GM21526 (cell line): Measurements from ENCODE around the gene SOHLH2.

Experiments
- ATAC-seq: cut with Tn5 transposase; IDR thresholded peaks from one replicate; pipeline ENCODE4 v1.9.1; 2021; ENCODE audit warnings: moderate library complexity; ENCODE audit not compliant: unreplicated experiment, low FRiP score

SOHLH2 gene, protein sequence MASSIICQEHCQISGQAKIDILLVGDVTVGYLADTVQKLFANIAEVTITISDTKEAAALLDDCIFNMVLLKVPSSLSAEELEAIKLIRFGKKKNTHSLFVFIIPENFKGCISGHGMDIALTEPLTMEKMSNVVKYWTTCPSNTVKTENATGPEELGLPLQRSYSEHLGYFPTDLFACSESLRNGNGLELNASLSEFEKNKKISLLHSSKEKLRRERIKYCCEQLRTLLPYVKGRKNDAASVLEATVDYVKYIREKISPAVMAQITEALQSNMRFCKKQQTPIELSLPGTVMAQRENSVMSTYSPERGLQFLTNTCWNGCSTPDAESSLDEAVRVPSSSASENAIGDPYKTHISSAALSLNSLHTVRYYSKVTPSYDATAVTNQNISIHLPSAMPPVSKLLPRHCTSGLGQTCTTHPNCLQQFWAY

DNA sequence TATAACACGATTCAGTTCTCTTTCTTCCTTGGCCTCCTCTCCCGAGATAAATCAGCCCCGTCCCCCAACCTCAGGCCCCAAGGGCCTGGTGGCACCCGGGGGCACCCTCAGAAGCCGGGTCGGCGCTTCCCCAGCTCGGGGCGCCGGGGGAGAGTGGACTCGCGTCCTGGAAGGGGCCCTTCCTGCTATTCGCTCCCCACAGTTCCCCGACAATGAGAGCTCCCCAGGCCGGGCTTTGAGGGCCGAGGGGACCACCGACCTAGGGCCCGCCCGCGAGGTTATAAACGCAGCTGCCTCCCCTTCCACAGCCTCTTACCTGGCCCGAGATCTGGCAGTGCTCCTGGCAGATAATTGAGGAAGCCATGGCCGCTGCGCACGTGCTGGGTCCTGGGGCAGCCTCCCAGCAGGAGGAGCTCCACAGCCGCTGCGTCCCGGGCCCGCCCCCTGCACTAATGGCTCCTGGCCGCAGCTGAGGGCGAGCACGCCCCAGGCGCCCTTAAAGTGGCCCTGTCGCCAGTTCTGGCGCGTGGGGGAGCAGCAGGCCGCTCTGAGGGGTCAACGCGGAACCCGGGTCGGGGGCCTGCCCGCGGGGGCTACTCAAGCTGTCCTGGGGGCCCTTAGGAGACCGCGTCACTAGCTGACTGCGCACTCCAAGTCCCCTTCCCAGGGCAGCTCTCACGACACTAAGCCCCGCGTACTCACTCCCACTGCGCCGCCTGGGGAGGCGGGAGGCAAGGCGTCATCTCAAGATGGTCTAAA is at the start of gene SOHLH2:
TSS of gene SOHLH2 (minus strand) at position 394 of the 759 bp plus-strand sequence. CDS start at position 364, 30 bp downstream.
- ATAC-seq: no peak

DNA sequence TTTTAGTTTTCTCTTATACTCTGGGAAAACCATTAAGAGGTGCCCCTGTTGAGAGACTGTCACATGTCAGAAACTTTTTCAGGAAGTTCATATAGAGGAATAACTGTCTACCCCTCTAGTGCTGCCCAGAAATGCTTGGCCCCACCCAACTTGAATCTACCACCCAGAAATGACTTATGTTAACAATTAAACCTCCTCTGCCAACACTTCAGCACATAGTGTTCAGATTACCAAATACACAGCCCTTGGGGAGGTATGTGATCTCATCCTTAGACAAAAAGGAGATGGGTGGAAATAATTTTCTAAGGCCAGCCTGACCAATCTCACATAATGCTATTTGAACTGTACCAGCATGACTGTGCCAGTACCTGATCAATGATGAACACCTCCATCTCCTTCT is 47.6 kb upstream of the SOHLH2 start:
- ATAC-seq: no peak

DNA sequence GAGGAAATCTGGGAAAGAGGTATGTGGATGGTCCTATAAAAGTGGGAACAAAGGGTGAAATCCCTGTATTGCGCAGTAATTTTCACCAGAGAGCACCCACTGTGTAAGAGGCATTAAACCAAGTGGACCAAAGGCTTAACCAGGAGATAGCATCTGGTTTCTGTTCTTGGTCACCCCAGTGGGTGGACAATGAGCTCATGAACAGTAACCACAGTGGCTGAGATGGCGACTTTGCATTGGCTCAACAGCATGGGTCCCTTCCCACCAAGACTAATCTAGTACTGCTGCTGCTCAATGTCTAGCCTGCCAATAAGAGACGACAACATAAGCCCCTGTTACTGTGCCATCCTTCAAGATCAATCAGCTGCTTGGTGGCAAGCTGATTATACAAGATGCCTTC is 46.7 kb upstream of the SOHLH2 start:
- no peak for ATAC-seq

DNA sequence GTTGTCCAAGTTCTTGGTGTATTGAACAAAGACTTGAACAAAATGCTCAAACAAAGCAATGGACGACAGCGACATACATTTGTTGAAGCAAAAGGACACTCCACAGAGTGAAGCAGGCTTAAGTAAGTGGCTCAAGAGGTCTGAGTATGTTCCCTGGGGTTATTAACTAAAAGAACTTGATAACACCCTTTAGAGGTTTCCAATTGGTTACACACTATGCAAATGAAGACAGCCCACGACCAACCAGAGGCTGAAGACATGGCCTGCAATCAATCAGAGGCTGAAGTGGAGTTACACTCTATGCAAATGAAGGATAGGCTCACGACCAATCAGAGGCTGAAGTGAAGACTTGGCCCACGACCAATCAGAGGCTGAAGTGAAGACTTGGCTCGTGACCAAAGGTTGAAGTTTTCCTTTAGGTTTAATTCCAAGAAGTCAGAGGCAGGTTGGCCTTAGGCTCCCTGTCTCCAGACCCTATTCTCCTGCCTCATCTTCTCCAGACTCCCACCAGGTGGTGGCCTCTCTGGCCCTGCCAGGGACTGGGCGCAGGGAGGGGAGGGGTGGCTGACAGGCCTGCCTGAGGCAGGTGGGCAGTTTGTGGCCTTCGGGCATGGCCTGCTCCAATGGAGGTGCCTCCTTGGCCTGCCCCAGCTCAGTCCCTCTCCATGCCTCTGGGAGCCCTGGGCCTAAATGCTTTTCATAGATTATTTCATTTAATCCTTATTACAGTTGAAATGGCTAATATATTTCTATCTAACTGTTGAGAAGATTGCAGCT is 45.2 kb upstream of the SOHLH2 start:
- ATAC-seq: no peak

DNA sequence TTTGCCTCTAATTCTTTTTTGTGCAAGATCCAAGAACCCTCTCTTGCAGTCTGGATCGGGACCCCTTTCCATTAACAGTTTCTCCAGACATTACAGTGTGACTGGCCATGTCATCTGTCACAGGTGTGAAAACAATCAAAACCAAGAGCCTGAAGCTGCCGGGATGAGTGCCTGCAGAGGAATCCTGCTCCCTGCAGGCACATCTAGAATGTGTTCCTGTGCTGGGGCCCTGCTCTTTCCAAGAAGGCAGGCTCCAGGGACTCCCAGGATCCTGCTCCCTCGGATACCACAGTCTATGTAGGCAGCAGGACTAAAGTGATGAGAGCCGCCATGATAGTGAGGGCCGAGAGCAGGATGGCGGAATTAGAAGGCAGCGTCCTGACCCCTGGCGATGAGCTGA is 44.5 kb upstream of the SOHLH2 start:
- no peak for ATAC-seq

DNA sequence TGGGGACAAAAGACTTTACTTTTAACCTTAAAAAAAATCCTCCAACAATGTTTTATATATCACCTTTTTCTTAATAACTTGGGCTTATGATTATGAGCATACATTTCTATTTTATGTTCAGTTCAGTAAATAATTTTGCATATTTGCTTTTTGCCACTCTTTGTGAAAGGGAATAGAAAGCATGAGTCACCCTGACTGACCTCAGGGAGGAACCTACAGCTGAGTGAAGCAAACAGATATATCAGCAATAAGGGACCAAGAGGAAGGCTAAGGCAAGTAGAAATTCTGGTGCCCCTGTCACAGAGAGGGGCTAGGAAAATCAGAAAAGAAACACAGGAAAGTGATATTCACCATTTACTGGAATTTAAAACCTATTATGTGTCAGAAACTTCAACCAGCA is 37.2 kb upstream of the SOHLH2 start:
- ATAC-seq: no peak

DNA sequence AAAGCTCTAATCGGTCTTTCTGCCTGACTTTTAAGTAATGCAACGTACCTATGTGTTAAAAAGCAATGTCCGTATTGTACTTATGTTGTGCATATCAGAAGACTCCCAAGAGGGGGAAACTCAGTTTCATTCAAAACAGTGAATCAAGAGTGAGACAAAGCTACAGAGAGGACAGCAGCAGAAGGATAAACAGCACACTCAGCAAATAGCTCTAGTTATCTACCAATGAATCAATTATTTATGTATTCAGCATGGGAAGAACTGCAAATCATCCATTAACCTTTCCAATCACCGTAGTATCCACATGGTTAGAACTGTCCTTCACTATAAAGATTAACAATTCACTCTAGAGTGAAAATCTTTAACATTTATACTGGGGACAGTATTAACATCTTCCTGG is 36.7 kb upstream of the SOHLH2 start:
- ATAC-seq: no peak

DNA sequence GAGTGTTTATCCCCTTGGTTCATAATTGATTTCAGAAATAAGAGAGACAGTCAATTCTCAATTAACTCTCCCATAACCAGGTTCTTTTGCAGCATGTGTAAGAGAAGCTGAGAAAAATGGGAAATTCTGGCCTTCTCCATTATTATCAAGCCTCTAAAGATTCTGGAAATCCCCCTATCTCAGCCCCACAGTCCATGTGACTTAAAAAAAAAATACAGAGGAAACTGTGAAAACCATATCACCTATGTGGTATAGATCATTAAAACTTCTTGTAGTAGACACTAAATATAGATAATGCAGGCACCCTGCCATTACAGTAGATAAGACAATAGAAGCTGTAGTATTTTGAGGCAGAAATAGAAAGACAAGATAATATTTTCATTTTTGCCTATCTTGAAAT is 34.3 kb upstream of the SOHLH2 start:
- no peak for ATAC-seq

DNA sequence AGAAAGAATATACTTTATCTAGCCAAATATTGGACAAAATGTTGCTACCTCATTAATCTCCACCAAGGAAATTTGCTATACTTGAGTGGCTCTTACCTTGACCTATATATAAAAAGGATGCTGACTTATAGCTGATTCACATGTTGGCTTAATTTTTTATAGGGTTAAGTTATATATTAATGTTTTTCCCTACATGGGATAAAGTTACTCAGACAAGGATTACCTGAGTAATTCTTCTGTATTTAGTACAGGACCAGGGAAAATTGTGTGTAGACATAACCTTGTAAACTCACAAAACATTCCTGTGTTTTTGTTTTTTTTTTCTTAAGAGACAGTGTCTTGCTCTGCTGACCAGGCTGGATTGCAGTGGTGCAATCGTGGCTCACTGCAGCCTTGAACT is 30.6 kb upstream of the SOHLH2 start:
- no peak for ATAC-seq

DNA sequence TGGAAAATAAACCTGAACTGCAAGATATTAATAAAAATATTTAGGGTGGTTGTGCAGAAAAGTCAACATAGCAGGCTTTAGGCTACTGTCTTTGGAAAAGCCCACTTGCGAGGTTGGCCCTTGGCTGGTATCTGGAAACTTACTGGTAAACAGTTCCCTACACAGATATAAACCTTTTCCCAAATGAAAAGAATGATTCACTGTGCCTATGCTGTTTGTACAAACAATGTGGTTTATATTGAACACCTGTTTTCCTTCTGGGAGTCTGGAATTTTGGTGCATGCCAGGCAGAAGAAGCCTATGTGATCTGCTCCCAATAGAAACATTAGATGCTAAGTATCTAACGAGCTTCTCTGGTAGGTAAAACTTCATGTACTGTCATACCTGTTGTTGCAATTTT is 29.7 kb upstream of the SOHLH2 start:
- no peak for ATAC-seq

DNA sequence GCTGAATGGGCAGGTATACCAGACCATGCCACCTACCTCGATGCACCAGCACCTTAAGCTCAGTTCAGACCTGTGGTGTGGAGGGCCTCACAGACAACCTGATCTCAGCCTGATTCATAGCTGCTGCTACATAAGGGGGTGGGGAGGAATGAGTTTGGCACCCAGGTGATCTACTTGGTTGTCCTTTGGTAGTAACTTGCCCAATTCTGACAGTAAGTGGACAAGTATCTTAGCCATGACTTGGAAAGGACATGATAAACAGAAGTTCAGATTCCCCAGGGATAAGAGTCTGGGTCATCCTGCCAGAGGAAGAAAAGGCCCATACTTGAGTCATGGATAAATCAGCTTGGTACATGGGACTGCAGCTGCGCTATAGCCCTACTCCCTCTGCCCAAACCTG is 28.4 kb upstream of the SOHLH2 start:
- no peak for ATAC-seq

DNA sequence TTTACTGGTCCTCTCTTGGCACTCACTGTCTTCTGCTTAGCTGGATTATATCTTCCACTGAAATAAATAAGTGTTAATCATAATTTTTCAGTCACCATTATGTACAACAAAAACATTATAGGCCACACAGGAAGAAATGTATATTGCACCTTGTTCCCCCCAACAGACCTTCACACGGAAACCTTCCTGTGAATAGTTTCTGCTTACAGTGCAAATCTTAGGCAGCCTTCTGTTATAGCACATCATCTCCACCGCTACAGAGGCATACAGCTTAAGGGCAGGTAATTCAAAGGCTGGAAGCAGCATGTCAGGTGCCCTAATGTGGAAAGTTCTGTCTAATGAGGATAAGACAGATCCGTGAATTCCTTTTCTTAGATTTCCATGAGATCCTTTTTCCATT is 16.9 kb upstream of the SOHLH2 start:
- no peak for ATAC-seq

DNA sequence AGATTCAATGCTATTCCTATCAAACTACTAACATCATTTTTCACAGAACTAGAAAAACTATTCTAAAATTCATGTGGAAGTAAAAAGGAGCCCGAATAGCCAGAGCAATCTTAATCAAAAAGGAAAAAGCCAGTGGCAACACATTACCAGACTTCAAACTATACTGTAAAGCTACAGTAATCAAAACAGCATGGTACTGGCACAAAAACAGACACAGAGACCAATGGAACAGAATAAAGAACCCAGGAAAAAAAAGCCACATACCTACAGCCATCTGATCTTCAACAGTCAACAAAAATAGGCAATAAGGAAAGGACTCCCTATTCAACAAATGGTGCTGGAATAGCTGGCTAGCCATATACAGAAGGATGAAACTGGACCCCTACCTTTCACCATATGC is 10.4 kb upstream of the SOHLH2 start:
- ATAC-seq: no peak

DNA sequence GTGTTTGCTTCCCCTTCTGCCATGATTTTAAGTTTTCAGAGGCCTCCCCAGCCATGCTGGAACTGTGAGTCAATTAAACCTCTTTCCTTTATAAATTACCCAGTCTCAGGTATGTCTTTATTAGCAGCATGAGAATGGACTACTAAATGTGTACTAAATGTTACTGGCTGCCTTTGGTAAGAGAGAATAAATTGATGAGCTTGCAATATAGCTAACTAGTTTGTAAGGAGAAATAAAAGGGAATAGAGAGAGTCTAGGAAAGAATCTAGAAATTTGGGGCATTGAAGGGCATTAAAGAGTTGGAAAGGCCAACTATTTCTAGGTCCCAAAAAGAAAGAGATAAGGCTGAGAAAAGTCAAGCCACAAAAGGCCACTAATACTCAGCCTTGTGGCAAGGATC is 5.5 kb upstream of the SOHLH2 start:
- ATAC-seq: no peak

DNA sequence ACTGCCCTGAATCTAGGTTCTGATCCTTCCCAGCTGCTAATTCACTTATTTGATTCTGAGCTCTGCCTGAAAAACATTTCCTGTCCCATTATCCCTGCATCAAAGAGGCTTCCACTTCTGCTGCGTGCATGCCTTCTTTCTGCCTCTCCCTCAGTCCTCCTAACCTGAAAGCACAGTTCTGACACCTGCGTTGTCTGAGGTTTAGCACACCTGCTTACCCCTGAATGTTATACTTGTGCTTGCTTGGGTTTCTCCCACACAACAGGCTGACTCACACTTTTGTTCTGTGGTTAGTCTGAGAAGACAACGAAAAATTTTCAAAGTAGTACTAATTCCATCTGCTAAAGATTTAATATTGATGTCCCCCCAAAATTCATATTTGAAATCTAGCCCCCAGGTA is 3.1 kb upstream of the SOHLH2 start:
- ATAC-seq: no peak

DNA sequence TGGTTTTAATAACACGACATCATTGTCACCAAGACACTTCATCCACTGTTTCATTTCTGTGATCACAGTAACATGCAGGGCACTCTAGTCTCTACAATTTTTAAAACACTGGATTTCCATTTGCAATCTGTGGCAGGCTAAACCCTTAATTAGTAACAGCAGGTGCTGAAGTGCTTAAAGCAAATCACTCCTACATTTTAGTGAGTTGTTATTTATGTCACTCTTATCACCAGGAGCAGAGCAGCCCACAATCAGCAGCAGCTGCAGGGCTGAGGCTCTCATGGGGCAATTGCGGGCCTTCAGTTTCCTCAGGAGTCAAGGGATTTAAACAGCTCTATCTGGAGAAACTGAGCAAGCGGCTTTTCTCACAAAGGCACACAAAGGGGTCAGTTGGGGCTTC is 1.6 kb downstream of the SOHLH2 start:
- ATAC-seq: no peak

DNA sequence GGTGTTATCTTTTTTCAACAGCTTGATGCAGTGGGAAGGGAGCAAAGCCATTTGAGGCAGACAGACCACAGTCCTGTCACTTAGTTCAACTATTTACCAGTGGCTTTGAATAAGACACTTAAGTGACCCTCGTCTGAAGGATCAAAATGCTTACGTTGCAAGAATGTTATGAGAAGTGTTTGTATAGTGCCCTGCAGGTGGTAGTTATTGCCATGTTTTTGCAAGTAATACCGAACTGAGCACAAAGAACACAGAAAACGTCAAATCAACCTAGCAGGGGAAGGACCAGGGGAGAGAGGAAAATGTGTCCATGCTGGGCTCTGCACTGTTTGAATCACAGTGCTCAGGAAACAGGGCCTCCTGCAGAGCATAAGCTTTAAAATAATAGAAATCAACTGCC is 2.8 kb downstream of the SOHLH2 start:
- ATAC-seq: no peak

DNA sequence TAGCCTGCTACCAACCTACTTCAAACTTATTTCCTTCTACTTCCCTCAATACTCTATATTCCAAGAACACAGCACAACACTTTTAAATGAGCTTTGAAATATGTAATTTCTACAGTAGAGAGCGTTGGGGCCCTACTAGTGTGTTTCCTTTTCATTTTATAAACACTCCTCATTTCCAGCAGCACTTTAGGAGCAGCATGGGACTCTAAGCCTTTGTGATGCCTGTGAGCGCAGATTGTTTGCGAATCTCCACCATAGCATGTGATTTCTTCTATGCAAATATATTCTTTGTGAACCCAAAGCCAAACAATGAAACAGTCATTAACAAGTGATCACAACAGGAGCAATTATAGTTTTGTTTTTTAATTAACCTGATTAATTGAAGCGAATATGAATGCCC is 3.6 kb downstream of the SOHLH2 start:
- no peak for ATAC-seq

DNA sequence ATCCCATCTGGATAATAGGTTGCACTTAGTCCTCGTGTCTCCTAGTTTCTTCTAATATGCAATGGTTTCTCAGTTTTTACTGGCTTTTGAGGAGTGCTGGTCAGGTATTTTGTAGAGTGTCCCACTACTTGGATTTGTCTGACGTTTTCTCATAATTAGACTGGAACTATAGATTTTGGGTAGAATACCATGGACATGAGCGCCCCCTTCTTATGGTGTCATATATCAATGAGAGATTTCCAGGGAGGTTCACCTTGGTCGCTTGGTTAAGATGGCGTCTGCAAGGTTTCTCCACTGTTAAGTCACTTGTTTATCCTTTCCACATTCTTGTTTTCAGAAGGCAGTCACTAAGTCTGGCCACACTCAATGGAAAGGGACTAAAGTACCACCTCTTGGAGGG is 6.7 kb downstream of the SOHLH2 start:
- no peak for ATAC-seq

DNA sequence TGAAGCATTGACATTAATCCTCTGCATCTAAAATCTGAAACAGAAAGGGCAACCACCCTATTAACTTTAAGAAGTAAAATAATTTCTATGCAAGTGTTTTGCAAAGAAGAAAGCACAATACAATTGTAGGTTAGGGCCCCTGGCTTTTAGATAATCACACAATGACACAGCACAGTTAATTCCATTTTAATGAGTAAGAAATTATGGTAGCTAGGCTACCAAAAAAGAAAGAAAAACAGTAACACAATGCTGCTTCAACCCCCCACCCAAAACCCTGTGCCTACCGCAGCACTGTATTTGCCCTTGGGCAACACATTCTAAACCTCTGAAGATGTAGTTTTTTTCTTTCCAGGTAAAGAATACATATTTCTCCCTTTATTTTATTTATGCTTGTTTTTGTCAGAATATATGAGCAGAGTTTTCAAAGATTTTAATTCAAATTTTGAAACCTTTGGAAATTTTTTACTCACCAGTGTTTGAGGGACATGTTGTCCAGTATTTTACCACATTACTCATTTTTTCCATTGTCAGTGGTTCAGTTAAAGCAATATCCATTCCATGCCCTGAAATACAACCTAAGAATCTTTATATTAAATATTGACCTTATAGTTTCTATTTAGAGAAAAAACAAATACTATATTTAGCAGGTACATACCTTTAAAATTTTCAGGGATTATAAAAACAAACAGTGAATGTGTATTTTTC is 21.1 kb downstream of the SOHLH2 start:
- ATAC-seq: no peak

DNA sequence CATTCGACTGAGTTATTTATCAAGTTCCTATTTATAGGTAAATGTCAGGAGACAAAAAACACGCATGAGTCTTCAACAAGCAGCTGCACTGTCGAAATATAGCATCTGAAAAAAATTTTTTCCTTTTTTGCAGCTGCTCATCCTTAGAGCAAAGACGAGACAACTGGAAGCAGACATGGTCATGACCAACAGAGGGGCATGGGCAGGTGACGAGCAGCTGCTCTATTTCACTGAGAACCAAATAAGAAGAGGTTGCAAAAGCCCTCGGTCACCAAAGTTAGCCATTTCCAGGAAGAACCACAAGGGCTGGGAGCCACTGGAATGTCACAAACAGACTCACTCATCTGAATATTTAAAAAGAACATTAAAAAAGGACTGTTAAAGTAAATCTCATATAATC is 22.2 kb downstream of the SOHLH2 start:
- ATAC-seq: no peak
